Cardiac fibroblast (primary cell): ENCODE measurements around the gene RGS3.

ENCODE experiments used
- DNase-seq, 2 donors: peaks; one replicate each; pipeline versions ENCODE4 v3.0.0 to v3.0.0-alpha.2; 2010; ENCODE audit warnings: low read depth in 2 of 2
- H3K4me3 ChIP-seq, 2 donors: replicated peaks in 1 of 2; 1 replicate in 1 of 2; 2 replicates in 1 of 2; pipeline ENCODE4 v1.5.1; 2011; ENCODE audit warnings: low read depth in 2 of 2, low read length in 2 of 2, mild to moderate bottlenecking in 2 of 2, moderate library complexity in 1 of 2
- TF ChIP-seq, protein P1 (sequence below): IDR thresholded peaks from one replicate; pipeline ENCODE4 v1.5.1; 2011; ENCODE audit warnings: low read depth, mild to moderate bottlenecking, low read length, inconsistent platforms

RGS3 gene

DNA sequence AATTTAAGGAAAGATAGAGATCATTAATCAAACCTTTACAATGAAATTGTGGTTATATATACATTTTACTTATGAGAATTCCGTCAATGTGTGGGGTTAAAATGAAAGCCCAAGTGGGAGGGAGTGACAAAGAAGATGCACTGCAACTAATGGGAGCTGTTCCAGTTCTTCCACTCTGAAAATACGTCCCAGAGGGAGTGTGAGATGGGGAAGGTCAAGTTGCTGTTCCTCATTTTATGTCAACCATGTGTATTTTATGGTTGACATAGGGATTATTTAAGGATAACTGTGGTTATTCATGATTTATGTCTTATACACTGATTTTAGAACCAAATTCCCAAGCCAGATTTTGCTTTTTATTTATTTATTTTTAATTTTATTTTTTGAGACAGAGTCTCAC, 14.2 kb upstream of the RGS3 start:
- TF ChIP-seq, protein P1, sequence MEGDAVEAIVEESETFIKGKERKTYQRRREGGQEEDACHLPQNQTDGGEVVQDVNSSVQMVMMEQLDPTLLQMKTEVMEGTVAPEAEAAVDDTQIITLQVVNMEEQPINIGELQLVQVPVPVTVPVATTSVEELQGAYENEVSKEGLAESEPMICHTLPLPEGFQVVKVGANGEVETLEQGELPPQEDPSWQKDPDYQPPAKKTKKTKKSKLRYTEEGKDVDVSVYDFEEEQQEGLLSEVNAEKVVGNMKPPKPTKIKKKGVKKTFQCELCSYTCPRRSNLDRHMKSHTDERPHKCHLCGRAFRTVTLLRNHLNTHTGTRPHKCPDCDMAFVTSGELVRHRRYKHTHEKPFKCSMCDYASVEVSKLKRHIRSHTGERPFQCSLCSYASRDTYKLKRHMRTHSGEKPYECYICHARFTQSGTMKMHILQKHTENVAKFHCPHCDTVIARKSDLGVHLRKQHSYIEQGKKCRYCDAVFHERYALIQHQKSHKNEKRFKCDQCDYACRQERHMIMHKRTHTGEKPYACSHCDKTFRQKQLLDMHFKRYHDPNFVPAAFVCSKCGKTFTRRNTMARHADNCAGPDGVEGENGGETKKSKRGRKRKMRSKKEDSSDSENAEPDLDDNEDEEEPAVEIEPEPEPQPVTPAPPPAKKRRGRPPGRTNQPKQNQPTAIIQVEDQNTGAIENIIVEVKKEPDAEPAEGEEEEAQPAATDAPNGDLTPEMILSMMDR, result no peak
- DNase-seq, result no peak
- H3K4me3 ChIP-seq, result no peak overlapping the region

DNA sequence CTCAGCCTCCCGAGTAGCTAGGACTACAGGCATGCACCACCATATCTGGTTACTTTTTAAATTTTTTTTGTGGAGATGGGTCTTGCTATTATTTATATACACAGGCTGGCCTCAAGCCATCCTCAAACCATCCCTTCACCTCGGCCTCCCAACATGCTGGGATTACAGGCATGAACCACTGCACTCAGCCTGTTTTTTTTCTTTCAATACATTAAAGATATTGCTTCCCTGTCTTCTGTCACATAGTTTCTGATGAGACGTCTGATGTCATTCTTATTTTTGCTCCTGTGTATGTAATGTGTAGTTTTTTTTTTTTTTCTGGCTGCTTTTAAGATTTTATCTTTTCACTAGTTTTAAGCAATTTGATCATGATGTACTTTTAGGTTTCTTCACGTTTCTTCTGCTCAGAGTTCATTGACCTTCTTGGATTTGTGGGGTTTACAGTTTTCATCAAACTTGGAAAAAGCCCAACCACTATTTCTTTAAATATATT, 11.4 kb upstream of the RGS3 start:
- H3K4me3 ChIP-seq, result no peak overlapping the region
- TF ChIP-seq, protein P1, result no peak
- no peak for DNase-seq

DNA sequence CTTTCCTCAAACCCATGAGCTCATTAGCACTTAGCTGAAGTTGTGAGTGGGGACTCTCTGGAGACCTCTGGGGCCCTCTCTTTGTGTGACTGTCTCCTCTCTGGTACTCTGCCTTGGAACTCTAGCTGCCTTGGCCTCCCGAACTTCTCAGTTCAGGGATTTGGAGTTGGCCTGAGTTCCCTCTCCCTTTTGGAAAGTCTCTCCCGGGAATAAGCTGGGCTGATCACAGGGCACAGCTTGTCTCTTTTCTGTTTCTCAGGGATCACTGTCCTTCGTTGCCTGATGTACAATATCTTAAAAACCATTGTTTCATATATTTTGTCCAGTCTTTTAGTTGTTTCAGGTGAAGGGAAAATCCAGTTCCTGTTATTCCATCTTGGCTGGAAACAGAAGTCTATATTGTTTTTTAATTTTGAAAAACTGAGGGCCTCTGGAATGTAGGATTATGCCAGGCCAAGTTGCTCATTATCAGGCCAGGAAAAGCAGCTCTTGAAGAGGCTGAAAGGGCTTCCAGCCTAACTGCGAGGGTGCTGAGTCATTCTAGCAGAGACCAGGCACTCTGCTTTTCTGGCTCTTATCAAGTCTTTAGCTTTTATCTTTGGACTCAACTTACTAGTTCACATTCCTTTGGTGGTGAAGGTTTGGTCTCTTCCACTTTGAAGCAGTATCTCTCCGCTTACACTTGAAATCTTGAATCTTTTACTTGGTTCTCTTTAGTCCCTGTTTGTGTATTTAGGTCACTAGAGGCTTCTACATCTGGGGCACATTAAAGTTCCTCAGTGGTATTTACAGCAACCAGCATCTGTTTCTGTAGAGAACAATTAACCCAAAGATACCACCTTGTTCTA, 8.4 kb upstream of the RGS3 start:
- TF ChIP-seq, protein P1, result no peak
- DNase-seq, result peak; percentile 83 to 94
- no peak overlapping the region for H3K4me3 ChIP-seq

DNA sequence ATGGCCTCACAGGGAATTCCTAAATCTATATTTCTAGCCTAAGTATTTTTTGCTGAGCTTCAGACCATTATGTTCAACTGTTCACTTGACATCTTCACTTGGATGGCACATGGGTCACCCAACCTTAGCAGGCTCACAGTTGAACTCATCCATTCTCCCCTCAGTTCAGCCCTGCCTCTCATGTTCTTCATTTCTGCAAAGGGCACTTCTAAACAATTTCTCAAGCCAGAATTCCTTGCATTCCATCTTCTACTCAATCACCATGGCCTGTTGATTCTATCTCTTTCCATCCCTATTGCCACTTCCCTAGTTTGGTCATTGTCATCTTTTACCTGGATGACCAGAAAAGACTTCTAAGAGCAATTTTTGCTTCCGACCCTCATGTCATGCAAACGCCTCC, 7.3 kb upstream of the RGS3 start:
- TF ChIP-seq, protein P1, result no peak
- DNase-seq, result peak; percentile 16 to 40
- H3K4me3 ChIP-seq, result no peak overlapping the region

DNA sequence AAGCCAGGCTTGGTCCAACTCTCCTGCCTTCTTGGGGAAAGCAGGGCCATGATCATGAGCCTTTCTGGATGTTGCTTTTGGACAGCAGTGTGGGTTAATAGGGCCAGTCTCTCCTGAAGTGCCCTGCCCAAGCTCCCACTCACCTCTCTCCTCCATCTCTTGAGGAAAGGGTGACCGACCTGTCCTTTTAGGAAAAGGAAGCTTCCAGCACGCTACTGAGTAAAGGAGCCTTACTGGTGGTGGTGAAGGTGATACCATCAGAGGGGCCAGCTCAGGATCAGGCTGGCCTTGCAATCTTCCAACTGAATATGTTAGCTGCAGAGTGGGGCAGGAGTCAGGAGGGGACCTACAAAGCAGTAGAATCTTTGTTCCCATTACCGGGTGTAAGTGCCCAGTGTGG, 2.2 kb upstream of the RGS3 start:
- no peak overlapping the region for H3K4me3 ChIP-seq
- DNase-seq, result no peak
- TF ChIP-seq, protein P1, result no peak

DNA sequence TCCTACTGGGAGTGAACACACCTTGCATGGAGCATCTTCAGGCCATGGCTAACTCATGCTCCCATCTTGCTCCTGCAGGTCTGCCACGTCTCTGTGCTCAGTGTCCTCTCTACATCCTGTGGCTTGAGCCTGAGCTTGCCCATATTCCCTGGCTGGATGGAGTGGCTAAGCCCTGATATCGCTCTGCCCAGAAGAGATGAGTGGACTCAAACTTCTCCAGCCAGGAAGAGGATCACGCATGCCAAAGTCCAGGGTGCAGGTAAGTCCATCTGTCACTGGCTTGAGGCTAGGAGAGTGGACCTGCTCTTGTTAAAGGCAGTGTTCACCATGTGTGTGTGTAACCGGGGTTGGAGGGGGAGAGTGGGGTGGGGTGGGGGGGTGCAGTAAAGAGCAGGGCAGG, 1.6 kb upstream of the RGS3 start:
- DNase-seq, result no peak
- no peak overlapping the region for H3K4me3 ChIP-seq
- TF ChIP-seq, protein P1, result no peak
